GM21423 (cell line): Measurements from ENCODE around the gene GNPAT.

ENCODE experiments used
- ATAC-seq: cut with Tn5 transposase; IDR thresholded peaks from one replicate; pipeline ENCODE4 v1.9.1; 2021; ENCODE audit warnings: mild to moderate bottlenecking, moderate library complexity; ENCODE audit not compliant: unreplicated experiment

The GNPAT gene

GRCh38 chr1:231242516-231243198 is 1.6 kb downstream of the GNPAT start:
- ATAC-seq, result no peak

DNA sequence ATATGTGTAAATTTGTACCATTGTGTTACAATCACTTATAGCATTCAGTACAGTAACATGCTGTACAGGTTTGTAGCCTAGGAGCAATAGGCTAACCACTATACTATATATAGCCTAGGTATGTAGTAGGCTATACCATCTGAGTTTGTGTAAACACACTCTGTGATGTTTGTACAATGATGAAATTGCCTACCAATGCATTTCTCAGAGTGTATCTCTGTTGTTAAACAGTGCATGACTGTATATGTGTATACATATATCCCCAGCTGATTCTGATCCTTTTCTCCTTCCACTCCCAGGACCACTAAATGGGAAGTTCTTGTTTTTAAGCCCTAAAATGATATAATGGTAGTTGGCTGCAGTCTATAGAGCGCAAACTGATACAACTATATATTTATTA is 7.8 kb downstream of the GNPAT start:
- no peak for ATAC-seq

GRCh38 chr1:231252336-231252735 is 11.3 kb downstream of the GNPAT start:
- no peak for ATAC-seq

- ATAC-seq, result no peak
Observed at GRCh38 chr1:231260351-231260750, 19.3 kb downstream of the GNPAT start.

- ATAC-seq, result no peak
Observed at GRCh38 chr1:231264642-231265041, 23.6 kb downstream of the GNPAT start.

- no peak for ATAC-seq
Observed at GRCh38 chr1:231265379-231265778, 24.4 kb downstream of the GNPAT start.

DNA sequence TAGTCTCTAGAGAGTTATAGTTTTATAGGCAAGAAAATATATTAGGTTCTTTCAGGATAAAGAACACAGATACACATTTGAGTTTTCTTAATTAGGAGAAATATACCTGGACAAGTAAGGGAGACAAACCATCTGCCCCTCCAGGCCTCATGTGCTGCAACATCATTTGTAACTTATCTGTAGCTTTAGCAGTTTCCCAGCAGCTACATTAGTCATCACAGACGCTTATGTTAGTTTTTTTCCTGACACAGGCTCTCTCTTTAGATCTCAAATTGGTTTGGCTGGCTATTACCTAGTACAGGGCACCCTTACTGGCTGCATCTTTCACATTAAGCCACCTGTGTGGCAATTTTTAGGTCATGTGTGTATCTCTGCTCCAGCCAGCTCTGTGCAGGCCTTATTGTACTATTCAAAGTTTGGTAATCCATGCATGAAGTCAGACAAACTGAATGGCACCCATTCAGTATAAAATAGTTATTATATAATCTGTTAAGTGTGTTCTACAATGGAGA is 25.9 kb downstream of the GNPAT start:
- ATAC-seq, result no peak

- no peak for ATAC-seq
Observed at GRCh38 chr1:231272173-231272572, 31.2 kb downstream of the GNPAT start.

DNA sequence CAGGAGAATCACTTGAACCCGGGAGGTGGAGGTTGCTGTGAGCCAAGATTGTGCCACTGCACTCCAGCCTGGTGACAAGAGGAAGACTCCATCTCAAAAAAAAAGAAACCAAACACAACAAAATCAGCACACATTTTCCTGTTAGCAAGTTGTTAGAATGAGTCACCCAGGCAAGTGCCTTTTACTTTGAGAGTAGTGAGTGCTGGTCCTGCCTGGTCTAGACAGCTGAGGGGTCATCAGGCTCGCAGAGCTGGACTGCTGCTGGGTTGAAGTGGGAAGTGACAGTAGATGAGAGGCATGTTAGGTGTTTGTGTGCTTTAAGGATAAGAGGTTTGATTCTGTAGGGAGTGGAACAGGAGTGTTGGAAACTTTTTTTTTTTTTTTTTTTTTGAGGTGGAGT is 31.9 kb downstream of the GNPAT start:
- no peak for ATAC-seq

- ATAC-seq, result no peak
Observed at GRCh38 chr1:231274119-231274825, 33.3 kb downstream of the GNPAT start.

- ATAC-seq, result no peak
Observed at GRCh38 chr1:231278100-231278790, 37.2 kb downstream of the GNPAT start.

GRCh38 chr1:231279081-231279480 is 38.1 kb downstream of the GNPAT start:
- ATAC-seq, result no peak

GRCh38 chr1:231279683-231280082 is 38.7 kb downstream of the GNPAT start:
- no peak for ATAC-seq

GRCh38 chr1:231284441-231284840 is 43.4 kb downstream of the GNPAT start:
- no peak for ATAC-seq

- ATAC-seq, result no peak
Observed at GRCh38 chr1:231286603-231287002, 45.6 kb downstream of the GNPAT start.

DNA sequence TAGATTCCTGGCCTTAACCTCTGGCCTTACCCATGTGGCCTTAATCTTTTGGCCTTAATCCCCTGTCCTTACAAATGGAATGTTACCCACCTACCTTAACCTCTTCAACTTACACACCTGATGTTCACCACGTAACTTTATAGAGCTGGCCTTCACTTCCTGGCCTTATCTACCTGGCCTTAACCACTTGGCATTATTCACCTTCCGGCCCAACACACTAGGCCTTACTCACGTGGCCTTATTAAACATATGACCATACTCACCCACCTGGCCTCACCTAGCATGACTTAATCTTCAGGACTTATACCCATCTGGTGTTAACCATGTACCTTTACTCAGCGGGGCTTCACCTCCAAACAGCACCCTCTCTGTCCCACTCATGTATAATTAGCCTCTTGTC is 54.9 kb downstream of the GNPAT start:
- no peak for ATAC-seq

GRCh38 chr1:231301990-231302389 is 61.0 kb downstream of the GNPAT start:
- ATAC-seq, result no peak

DNA sequence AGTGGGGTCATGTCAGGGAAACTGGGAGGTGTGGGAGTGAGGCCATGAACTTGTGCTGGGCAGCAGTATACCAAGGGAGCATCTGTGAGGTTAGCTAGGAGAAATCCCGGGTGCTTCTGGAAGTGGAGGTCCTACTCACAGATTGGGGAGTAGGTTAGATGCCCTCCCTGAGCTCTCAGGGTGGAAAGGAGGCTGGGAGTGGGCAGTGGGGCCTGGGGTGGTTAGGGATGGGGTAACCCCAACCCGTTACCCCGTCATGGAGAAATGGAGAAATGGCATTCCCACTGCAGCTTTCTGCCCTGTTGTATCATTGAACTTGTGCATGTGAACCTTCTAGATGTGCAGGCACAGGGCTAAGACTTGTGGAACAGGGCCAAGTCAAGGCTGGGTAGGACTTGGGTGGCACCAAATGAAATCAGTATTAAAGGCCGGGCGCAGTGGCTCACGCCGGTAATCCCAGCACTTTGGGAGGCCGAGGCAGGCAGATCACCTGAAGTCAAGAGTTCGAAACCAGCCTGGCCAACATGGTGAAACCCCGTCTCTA is 69.5 kb downstream of the GNPAT start:
- ATAC-seq, result no peak

- ATAC-seq, result no peak
Observed at GRCh38 chr1:231311720-231312431, 70.9 kb downstream of the GNPAT start.

DNA sequence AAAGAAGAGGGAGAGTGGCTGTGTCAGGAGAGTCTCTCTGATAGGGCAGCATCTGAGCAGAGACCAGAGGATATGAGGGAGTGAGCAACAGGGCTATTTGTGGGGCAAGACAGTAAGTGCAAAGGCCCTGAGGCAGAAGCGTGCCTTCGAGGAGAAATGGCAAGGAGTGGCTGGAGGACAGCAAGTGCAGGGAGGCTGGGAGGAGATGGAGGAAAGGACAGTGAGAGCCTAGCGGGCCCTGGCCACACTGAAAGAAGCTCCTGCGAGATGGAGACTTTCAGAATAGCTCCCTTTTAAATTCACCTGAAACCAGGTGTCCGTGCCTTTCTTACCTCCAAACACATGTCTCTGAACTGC is 71.4 kb downstream of the GNPAT start:
- ATAC-seq, result no peak

- no peak for ATAC-seq
Observed at GRCh38 chr1:231313661-231314060, 72.6 kb downstream of the GNPAT start.
